Parathyroid adenoma (tissue), 2 donors: ENCODE data around the gene PRXL2B.

Experiments
- H2AFZ ChIP-seq: fragments of 300-600 bp; sonication (generic); one replicate; pipeline ENCODE4 v1.7.0; 2017; ENCODE audit warnings: antibody characterized with exemption, mild to moderate bottlenecking
- H3K27ac ChIP-seq: fragments of 300-600 bp; sonication (generic); one replicate; pipeline ENCODE4 v1.7.0; 2017
- H3K27me3 ChIP-seq: fragments of 300-600 bp; sonication (generic); one replicate; pipeline ENCODE4 v1.7.0; 2017; ENCODE audit warnings: low read length; ENCODE audit not compliant: control insufficient read depth, insufficient read depth
- H3K36me3 ChIP-seq: fragments of 300-600 bp; sonication (generic); one replicate; pipeline ENCODE4 v1.7.0; 2017; ENCODE audit warnings: low read length; ENCODE audit not compliant: control insufficient read depth, insufficient read depth
- H3K4me1 ChIP-seq: fragments of 300-600 bp; sonication (generic); one replicate; pipeline ENCODE4 v1.7.0; 2017; ENCODE audit warnings: control low read depth
- H3K4me2 ChIP-seq: fragments of 300-600 bp; sonication (generic); one replicate; pipeline ENCODE4 v1.7.0; 2017; ENCODE audit warnings: low read length
- H3K4me3 ChIP-seq: fragments of 300-600 bp; sonication (generic); one replicate; pipeline ENCODE4 v1.7.0; 2017; ENCODE audit warnings: low read depth, low read length
- H3K79me2 ChIP-seq: fragments of 300-600 bp; sonication (generic); one replicate; pipeline ENCODE4 v1.7.0; 2017; ENCODE audit warnings: control low read depth
- H3K9ac ChIP-seq: fragments of 300-600 bp; sonication (generic); one replicate; pipeline ENCODE4 v1.7.0; 2017; ENCODE audit warnings: mild to moderate bottlenecking
- H3K9me3 ChIP-seq: fragments of 300-600 bp; sonication (generic); one replicate; pipeline ENCODE4 v1.7.0; 2017; ENCODE audit warnings: low read length; ENCODE audit not compliant: control insufficient read depth
- TF ChIP-seq, protein P1 (sequence below): fragments of 300-600 bp; sonication (generic); IDR thresholded peaks from one replicate; pipeline ENCODE4 v1.7.0; 2017; ENCODE audit warnings: antibody characterized with exemption, mild to moderate bottlenecking
- donor health status: primary hyperparathyroidism.

Gene PRXL2B

DNA sequence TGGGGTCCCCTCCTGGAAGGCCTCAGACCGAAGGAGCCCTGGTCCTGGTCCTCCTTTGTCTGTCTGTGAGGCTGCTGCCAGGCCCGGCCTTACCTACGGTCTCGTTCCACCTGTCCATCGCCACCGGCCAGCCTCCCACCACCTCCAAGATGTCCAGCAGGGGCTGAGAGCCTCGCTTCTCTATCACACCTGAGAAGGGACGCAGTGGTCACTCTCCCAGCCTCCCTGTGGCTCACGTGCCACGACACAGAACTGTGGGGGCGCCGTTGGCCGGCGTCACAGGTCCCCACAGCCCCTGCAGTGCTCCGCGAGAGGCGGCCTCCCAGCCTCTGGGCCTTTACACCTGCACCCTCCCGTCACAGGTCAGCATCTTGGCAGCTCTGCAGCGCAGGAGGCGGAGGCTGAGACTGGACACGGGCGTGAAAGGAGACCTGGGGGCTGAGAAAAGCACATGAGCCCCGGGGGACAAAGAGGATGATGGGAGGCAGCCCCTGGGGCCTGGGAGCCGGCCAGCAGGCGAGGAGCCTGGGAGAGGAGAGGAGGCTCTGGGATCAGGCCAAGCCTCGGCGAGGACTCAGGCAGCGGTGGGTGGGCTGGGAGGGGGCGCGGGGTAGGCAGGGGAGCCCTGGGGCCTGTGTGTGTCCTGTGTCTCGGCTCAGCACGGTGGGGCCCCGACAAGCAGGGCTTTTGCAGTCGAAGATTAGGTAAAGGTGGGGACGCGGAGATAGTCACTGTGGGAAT lies 20.5 kb downstream of the PRXL2B start:
- no peak overlapping the region for H3K4me3 ChIP-seq
- TF ChIP-seq, protein P1, sequence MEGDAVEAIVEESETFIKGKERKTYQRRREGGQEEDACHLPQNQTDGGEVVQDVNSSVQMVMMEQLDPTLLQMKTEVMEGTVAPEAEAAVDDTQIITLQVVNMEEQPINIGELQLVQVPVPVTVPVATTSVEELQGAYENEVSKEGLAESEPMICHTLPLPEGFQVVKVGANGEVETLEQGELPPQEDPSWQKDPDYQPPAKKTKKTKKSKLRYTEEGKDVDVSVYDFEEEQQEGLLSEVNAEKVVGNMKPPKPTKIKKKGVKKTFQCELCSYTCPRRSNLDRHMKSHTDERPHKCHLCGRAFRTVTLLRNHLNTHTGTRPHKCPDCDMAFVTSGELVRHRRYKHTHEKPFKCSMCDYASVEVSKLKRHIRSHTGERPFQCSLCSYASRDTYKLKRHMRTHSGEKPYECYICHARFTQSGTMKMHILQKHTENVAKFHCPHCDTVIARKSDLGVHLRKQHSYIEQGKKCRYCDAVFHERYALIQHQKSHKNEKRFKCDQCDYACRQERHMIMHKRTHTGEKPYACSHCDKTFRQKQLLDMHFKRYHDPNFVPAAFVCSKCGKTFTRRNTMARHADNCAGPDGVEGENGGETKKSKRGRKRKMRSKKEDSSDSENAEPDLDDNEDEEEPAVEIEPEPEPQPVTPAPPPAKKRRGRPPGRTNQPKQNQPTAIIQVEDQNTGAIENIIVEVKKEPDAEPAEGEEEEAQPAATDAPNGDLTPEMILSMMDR: no peak
- no peaks in the 10 kb centered on the region for H3K4me1 ChIP-seq
- H2AFZ ChIP-seq: no peak overlapping the region
- H3K9ac ChIP-seq: no peak overlapping the region
- H3K27ac ChIP-seq: no peak overlapping the region
- no peaks in the 10 kb centered on the region for H3K79me2 ChIP-seq
- no peak overlapping the region for H3K4me2 ChIP-seq
- H3K9me3 ChIP-seq: no peaks in the 10 kb centered on the region
- no peaks in the 10 kb centered on the region for H3K36me3 ChIP-seq
- no peaks in the 10 kb centered on the region for H3K27me3 ChIP-seq

DNA sequence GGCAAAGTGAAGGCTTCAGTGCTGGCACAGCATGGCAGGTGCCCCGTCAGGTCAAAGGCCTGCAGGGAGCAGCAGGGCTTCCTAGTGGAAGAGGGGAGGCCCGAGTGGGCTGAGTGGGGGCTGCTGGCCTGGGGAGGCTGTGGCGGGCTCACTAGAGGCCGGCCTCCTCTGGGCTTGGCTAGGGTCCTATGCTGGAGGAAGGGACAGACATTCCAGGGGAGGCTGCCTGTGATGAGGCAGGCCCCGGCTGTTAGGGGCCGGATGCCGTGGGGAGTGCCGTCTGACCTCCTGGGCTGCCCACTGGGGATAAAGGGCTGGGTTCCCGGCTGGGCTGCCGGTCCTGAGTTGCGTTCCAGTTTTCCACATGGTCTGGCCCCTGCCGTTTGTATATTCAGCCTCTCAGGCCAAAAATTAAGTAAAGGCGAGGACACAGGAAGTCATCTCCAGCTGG lies 21.1 kb downstream of the PRXL2B start:
- Histone ChIP-seq H3K9ac (no peak overlapping the region), H3K36me3 (no peaks in the 10 kb centered on the region), H3K79me2 (no peaks in the 10 kb centered on the region), H3K9me3 (no peaks in the 10 kb centered on the region), H2AFZ (no peak overlapping the region), H3K4me3 (no peak overlapping the region), H3K27me3 (no peaks in the 10 kb centered on the region), H3K4me2 (no peak overlapping the region), H3K27ac (no peak overlapping the region), H3K4me1 (no peaks in the 10 kb centered on the region)
- TF ChIP-seq, protein P1: no peak

DNA sequence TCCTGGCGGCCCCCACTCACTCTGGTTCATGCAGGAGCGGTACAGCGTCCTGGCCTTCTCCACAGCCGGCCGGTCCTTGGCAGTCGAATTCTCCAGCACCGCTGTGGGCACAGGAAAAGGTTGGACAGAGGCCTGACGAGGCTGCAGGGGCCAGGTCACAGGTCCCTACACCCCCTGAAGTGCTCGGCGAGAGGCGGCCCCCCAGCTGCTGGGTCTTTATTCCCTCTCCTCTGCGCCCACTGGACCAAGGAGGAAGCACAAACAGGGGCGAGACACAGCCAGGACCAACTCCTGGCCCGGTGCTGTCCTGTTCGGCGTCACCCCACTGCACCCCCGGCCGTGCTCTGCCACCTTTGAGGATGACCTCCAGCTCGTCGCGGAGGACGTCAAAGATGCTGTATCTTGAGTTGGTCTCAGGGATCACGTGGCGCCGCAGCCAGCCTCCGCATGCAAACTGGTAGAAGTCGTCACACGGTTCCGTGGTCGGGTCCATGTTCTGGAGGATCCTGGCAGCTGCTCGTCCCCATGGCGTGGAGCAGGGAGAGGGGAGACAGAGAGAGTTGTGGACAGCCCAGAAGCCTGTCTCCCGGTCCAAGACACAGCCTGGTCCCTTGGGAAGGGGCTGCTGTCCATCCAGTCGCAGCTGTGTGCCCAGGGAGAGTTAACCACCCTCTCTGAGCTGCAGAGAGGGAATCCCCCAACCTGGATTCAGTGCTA lies 22.9 kb downstream of the PRXL2B start:
- H3K27me3 ChIP-seq: no peaks in the 10 kb centered on the region

DNA sequence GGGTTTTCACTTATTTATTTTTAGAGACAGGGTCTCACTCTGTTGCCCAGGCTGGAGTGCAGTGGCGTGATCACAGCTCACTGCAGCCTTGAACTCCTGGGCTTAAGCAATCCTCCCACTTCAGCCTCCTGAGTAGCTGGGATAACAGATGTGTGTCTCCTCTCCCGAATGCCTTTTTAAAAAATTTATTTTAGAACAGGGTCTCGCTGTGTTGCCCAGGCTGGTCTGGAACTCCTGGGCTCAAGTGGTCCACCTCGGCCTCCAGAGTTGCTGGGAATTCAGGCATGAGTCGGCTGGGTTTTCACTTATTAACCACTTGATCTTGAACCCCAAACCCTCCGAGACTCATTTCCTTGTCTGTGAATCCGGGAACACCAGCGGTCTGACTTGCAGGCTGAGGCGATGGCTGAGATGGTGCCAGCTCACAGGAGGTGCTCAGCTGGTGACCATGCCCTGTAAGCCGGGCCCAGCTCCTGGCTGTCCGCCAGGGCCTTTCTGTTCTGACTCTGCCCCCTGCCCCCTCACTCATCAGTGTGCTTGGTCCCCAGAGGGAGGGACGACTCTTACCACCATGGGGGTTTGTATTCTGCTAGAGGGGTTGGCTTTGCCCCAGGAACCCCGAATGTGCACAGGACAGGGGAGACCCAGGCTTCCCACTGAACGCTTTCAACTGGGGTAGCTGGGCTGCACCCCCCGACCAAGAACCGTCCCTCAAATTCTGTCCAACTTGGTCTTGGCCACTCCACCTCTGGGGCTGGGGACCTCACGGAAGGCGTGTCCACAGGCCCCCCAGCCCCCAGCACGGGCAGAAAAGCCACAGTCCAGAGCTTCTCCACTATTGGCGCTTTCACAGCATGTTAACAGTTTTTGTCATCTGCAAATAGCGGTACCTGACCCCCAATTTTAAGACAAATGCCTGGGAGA lies 23.7 kb downstream of the PRXL2B start:
- H3K9ac ChIP-seq: no peak overlapping the region
- H3K27me3 ChIP-seq: no peaks in the 10 kb centered on the region
- H3K27ac ChIP-seq: no peak overlapping the region
- H3K79me2 ChIP-seq: no peaks in the 10 kb centered on the region
- no peaks in the 10 kb centered on the region for H3K36me3 ChIP-seq
- H3K4me2 ChIP-seq: no peak overlapping the region
- no peak overlapping the region for H3K4me3 ChIP-seq
- no peak overlapping the region for H2AFZ ChIP-seq
- H3K4me1 ChIP-seq: no peaks in the 10 kb centered on the region
- TF ChIP-seq, protein P1: no peak
- no peaks in the 10 kb centered on the region for H3K9me3 ChIP-seq

More for the DNA sequence above, 22.9 kb downstream of the PRXL2B start:
- H3K4me1 ChIP-seq: no peaks in the 10 kb centered on the region
- no peak overlapping the region for H3K4me3 ChIP-seq
- no peak overlapping the region for H3K4me2 ChIP-seq
- TF ChIP-seq, protein P1: no peak
- no peaks in the 10 kb centered on the region for H3K9me3 ChIP-seq
- H3K27ac ChIP-seq: no peak overlapping the region
- H3K9ac ChIP-seq: no peak overlapping the region
- no peaks in the 10 kb centered on the region for H3K36me3 ChIP-seq
- H2AFZ ChIP-seq: no peak overlapping the region
- no peaks in the 10 kb centered on the region for H3K79me2 ChIP-seq
